Pancreas (tissue), 10 donors: ENCODE data around the gene CEP43. TPM values are rescaled to one million over a fixed set of nuclear protein-coding genes. Genes with fewer than 3 reads are reported as not detected.

Source experiments
- ATAC-seq, 4 donors: fragments of 200-7000 bp; cut with Tn5 transposase; one replicate each; pipeline versions ENCODE4 v1.8.0 to v1.9.1; 2020; ENCODE audit warnings: mild to moderate bottlenecking in 4 of 4, moderate library complexity in 4 of 4
- DNase-seq, 6 donors: peaks; one replicate each; pipeline ENCODE4 v3.0.0-alpha.2; 2020
- FAIRE-seq: peaks from 2 replicates; lab custom pipeline; 2012; peaks lifted over from hg19 to GRCh38; lab: Jason Lieb, UNC
- H3K27ac ChIP-seq, 4 donors: fragments of 200-600 bp; sonication (generic); 1 replicate in 3 of 4; 2 replicates in 1 of 4; pipeline versions ENCODE4 v1.5.0 to v1.8.0; 2020
- H3K27me3 ChIP-seq, 4 donors: fragments of 200-600 bp; one replicate each; pipeline ENCODE4 v1.8.0; 2021
- H3K36me3 ChIP-seq, 3 donors: fragments of 200-600 bp; sonication (generic) in 1 of 3; one replicate each; pipeline versions ENCODE4 v1.5.0 to v1.8.0; 2020 to 2021
- H3K4me1 ChIP-seq, 3 donors: fragments of 200-600 bp; one replicate each; pipeline ENCODE4 v1.8.0; 2021
- H3K4me3 ChIP-seq, 4 donors: fragments of 200-600 bp; sonication (generic) in 2 of 4; one replicate each; pipeline versions ENCODE4 v1.5.0 to v1.8.0; 2020 to 2021
- H3K9me3 ChIP-seq, 4 donors: fragments of 200-600 bp; one replicate each; pipeline ENCODE4 v1.8.0; 2021
- CTCF ChIP-seq, 4 donors: fragments of 200-600 bp; sonication (generic) in 3 of 4; IDR thresholded peaks; one replicate each; pipeline versions ENCODE4 v1.5.0 to v1.8.0; 2021; ENCODE audit warnings: antibody characterized with exemption in 4 of 4
- WGBS, 2 donors: extraction: QIAGEN DNeasy Blood & Tissue Kit; methylation state at CpG; one replicate each; pipeline ENCODE4 v1.1.7; 2013; 5-methylcytosine and 5-hydroxymethylcytosine counted together
- intact Hi-C, 3 donors: fragments of 100-400 bp; cut with DNase I; formaldehyde crosslinking; loops; one replicate each; pipeline versions ENCODE4 v1.11.1 to v1.14.2; 2022
- polyA plus RNA-seq, 2 donors: library from polyadenylated mRNA; stranded (reverse); fragments of 200-250 nt; gene quantifications; one replicate each; pipeline ENCODE4 v1.2.3, GENCODE V29; 2013
- total RNA-seq, 6 donors: library from RNA; stranded (reverse); fragmentation: NEBNext Ultra II Directional in 4 of 6; extraction: Animal tissue kit (Norgen Biotek cat#: 25700) in 4 of 6; gene quantifications; one replicate each; pipeline versions ENCODE4 v1.2.1 to v1.2.4, GENCODE V29; 2021 to 2023
- donor health status: healthy with polysubstance abuse.
- donor health status: DM: no; HTN: no; CAD: no; lungs with moderate emphysema.
- donor health status: DM: no; HTN: no; CAD: no.
- donor health status: control.
- donor health status: control.
- donor health status: Bipolar disorder and iron deficiency.
- donor health status: DM: yes; HTN: yes; CAD: no.
- donor health status: DM: no; HTN: no; CAD: no.
- donor health status: DM: no; HTN: no; CAD: no.
- donor health status: DM: yes; HTN: yes; CAD: no.

CEP43 gene
- total and polyA plus RNA-seq, 8 donors: 4.4 to 11.9 (median 6.4) TPM

- ATAC-seq: no peak
- H3K4me1 ChIP-seq: no peaks in the 10 kb centered on the region
- H3K9me3 ChIP-seq: no peaks in the 10 kb centered on the region
These were observed 47.5 kb upstream of the CEP43 start for GRCh38 chr6:166951670-166952060.

GRCh38 chr6:166952121-166952520, 47.1 kb upstream of the CEP43 start:
- 90% methylated on average over 12 of the region's 12 CpGs for WGBS, 2 donors
- intact Hi-C loops: no loop called here
- H3K27me3 ChIP-seq: no peaks in the 10 kb centered on the region
- H3K36me3 ChIP-seq: peaks cover 0 to 2% (median 0%) of the 10 kb centered on the region in 3 donors
- TF ChIP-seq CTCF (IDR thresholded peaks at IDR 0.05): no peak
- no peak overlapping the region for H3K27ac ChIP-seq
- FAIRE-seq: no peak
- ATAC-seq: no peak
- no peaks in the 10 kb centered on the region for H3K9me3 ChIP-seq
- H3K4me1 ChIP-seq: no peaks in the 10 kb centered on the region
- no peak overlapping the region for H3K4me3 ChIP-seq
- no peak for DNase-seq

More at GRCh38 chr6:166951670-166952060, 47.5 kb upstream of the CEP43 start:
- no peak overlapping the region for H3K27ac ChIP-seq
- peaks cover 0 to 2% (median 0%) of the 10 kb centered on the region in 3 donors for H3K36me3 ChIP-seq
- peak in 1 of 4 donors; percentile 0 for TF ChIP-seq CTCF (IDR thresholded peaks at IDR 0.05)
- 87% methylated on average over 3 of the region's 3 CpGs for WGBS, 2 donors
- intact Hi-C loops: no loop called here
- DNase-seq (no peak), FAIRE-seq (no peak)
- H3K27me3 ChIP-seq: no peaks in the 10 kb centered on the region
- H3K4me3 ChIP-seq: no peak overlapping the region

- Histone ChIP-seq H3K36me3 (peaks cover 0 to 2% (median 0%) of the 10 kb centered on the region in 3 donors), H3K4me1 (no peaks in the 10 kb centered on the region), H3K27me3 (no peaks in the 10 kb centered on the region), H3K9me3 (no peaks in the 10 kb centered on the region), H3K4me3 (no peak overlapping the region), H3K27ac (no peak overlapping the region)
- no peak for TF ChIP-seq CTCF (IDR thresholded peaks at IDR 0.05)
- DNase-seq (no peak), ATAC-seq (no peak), FAIRE-seq (no peak)
- intact Hi-C loops: no loop called here
- 90 to 91% methylated on average over 17 of the region's 17 CpGs for WGBS, 2 donors
These were observed 46.4 kb upstream of the CEP43 start for GRCh38 chr6:166952567-166953486.

GRCh38 chr6:166954118-166954713, 45.0 kb upstream of the CEP43 start:
- no peak for ATAC-seq
- Histone ChIP-seq H3K27ac (no peak overlapping the region), H3K4me3 (no peak overlapping the region), H3K9me3 (no peaks in the 10 kb centered on the region), H3K4me1 (no peaks in the 10 kb centered on the region), H3K36me3 (no peaks in the 10 kb centered on the region), H3K27me3 (no peaks in the 10 kb centered on the region)
- no peak for FAIRE-seq
- no peak for TF ChIP-seq CTCF (IDR thresholded peaks at IDR 0.05)
- DNase-seq: no peak
- 85% methylated on average over 6 of the region's 6 CpGs for WGBS, 2 donors
- intact Hi-C loops: no loop called here
